ENCODE data around the gene HAX1.
"Not testable (repeated sequence)": the region's sequence is repeated elsewhere in the genome, so short reads cannot be mapped to it uniquely, and the experiment has no call there.

The HAX1 gene

DNA sequence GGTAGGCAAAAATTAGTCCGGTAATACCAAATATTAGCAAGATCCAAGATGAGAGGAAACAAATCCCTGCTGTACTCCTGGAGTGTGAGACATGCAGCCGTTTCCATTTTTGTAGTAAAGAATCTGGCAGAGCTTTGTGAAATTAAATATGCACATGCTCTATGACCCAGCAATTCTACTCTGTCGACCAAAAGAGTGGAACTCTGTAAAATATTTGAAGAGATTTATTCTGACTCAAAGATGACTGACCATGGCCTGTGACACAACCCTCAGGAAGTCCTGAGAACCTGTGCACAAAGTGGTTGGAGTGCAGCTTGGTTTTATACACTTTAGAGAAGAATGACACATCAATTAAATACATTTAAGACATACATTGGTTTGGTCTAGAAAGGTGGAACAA is 16.2 kb downstream of the HAX1 start:
- DNase-seq = no peak

DNA sequence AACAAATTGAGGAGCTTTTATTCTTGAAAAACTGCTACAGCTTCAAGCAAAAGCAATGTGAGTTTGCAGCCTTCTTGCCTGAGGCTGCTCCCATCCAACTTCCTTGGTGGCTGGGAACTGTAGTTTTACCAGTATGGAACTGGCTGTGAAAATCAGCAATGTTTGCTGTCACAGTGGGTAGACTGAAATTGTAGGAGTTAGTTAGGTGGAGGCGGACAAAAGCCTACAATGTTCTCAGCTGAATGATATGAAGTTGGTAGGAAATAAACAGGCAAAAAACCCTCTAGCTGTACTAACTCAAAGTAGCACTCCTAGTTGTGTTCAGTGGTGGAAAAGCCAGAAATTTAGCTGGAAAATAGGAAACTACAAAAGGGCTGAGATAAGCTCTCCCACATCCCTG is 18.5 kb downstream of the HAX1 start:
- no peak for DNase-seq

DNA sequence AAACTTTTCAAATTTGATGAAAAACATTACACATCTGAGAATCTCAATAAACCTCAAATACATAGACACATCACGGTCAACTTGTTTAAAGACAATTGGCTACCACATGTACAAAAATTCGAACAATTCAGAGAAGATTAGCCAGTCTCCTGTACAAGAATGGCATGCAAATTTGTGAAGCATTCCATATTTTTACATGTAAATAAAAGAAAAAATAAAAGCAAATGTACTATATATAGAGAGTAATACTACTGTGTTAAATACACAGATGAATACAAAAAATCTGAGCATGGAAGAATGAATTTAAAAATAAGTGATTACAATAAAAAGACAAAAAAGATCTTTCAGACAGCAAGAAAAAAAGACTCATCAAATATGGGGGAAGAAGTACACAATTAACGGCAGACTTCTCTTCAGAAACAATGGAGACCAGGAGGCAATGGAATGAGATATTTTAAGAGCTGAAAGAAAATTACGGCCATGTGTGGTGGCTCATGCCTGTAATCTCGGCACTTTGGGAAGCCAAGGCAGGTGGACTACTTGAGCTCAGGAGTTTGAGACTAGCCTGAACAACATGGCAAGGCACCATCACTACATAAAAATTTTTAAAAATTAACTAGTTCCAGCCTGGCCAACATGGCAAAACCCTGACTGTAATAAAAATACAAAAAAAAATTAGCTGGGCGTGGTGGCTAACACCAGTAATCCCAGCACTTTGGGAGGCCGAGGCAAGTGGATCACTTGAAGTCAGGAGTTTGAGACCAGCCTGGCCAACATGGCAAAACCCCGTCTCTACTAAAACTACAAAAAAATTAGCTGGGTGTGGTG is 23.2 kb downstream of the HAX1 start:
- no peak for DNase-seq

DNA sequence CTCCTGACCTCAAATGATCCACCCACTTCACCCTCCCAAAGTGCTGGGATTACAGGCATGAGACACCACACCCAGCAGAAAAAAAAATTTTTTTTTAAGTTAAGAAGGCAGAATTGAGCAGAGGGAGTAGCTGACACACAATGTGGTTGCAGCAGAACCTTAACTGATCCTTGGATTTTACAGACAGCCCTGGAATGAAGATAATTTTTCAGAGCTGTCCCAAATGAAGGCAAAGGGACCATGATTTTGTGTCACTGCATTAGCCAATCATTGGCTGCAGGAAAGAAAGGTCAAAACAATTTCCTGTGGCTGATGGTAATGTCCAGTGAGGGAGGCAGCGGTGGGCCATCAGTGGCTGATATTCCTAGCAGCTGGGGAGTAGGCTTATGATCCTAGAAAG is 29.2 kb downstream of the HAX1 start:
- DNase-seq = no peak

DNA sequence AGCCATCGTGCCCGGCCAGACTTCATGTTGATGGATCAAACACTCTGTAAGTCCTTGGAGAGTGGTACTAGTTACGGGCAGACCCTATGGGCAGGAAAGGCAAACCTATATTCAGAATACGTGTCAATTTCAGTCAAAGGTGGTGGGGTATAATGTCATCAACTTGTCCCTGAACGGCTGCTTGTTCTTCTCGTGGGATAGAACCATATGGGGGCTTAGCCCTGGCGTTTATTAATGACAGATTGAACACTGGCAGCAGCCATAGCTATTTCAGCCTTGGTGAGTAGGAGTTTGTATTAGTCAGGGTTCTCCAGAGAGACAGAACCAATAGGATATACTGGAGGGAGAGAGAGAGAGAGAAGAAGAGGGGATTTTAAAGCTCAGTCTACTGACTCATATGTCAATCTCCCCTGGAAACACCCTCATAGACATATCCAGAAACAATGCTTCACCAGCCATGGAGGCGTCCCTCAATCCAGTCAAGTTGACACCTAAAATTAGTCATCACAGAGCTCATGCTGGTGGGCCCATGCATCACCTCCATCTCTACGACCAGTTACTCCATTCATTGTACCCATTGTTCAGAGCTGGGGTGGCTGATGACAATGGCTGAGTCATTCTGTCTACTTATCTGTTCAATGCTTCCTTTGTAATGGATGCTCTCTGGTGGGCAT is 32.4 kb downstream of the HAX1 start:
- no peak for DNase-seq

DNA sequence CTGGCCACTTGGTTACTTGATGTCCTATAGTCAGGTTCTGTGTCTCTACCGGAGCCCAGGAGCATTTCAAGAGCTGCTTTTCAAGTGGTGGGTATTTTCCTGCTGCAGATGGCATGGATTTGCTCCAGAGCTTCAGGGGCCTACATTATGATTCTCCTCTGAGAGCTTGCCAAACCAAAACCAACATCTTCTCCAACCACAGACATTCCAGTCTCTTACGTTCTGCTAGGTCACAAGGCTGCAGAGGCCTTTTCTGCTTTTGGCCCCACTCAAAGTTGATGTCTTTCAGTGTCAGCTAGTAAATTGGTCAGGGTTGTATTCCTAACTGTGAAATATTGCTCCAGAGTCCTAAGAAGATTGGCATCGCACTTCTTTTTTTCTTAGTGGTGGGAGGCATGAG is 33.7 kb downstream of the HAX1 start:
- DNase-seq = no peak

DNA sequence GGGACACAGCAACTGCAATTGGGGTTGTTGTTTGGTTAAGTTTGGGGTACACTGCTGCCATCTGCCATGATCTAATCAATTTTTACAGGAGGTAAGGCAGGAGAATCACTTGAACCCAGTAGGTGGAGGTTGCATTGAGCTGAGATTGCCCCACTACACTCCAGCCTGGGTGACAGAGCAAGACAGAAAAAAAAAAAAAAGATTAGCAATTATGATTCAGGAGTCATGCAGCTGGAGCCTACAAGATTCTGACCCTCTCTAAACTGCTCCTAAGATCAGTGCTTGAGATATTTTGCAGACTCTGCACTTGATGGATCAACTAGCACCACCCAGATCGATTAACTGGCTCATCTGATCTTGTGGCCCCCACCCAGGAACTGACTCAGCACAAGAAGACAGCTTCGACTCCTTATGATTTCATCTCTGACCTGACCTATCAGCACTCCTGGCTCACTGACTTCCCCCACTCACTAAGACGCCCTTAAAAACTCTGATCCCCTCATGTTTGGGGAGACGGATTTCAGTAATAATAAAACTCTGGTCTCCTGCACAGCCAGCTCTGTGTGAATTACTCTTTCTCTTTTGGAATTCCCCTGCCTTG is 35.3 kb downstream of the HAX1 start:
- not testable (repeated sequence) for DNase-seq

DNA sequence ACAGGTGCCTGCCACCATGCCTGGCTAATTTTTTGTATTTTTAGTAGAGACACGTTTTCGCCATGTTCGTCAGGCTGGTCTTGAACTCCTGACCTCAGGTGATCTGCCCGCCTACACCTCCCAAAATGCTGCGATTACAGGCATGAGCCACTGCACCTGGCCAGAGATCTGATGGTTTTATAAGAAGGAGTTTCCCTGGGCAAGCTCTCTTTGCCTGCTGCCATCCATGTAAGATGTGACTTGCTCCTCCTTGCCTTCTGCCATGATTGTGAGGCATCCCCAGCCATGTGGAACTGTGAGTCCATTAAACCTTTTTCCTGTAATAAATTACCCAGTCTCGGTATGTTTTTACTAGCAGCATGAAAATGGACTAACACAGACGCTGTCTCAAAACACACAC is 36.7 kb downstream of the HAX1 start:
- not testable (repeated sequence) for DNase-seq

DNA sequence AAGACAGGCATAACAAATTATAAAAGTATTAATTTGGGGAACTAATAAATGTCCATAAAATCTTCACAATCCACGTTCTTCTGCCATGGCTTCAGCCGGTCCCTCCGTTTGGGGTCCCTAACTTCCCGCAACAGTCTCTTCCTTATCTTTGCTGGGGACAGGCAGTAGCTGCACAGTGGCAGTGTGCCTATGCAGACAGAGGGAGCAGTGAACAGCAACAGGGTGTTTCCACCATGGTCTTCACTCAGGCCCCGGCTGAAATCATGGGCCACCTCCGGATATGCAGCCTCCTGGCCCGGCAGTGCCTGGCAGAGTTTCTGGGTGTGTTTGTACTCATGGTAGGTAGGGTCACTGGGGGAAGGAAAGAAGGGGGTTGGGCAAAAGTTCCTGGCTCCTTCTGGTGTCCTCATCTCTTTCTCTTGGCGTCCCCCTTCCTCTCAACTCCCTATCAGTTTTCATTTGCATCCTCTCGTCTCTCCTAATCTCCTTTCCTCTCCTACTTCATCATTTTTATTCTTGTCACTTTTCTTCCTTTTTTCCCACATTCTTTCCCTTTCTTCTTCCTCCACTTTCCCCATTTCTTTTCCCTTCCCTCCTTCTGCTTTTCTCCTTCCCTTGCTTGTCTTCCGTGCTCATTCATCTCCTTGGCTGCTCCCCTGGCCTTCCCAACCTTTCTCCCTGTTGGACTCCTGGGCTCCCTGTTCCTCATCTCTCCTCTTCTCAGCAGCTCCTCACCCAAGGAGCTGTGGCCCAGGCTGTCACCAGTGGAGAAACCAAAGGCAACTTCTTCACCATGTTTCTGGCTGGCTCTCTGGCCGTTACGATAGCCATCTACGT is 40.0 kb downstream of the HAX1 start:
- DNase-seq = not testable (repeated sequence)

DNA sequence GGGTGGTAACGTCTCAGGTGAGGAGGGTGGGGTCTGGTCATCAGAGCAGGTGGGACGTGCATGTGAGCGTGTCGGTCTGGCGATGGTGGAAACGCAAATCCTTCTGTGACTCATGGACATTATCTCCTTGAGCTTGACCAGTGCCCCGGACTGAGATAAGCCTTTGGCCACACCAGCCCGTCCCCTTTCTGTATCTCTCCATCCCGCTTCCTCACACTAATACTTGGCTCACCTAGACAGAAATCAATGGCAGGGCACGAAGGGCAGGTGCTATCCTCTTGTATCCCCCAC is 40.6 kb downstream of the HAX1 start:
- DNase-seq = no peak

DNA sequence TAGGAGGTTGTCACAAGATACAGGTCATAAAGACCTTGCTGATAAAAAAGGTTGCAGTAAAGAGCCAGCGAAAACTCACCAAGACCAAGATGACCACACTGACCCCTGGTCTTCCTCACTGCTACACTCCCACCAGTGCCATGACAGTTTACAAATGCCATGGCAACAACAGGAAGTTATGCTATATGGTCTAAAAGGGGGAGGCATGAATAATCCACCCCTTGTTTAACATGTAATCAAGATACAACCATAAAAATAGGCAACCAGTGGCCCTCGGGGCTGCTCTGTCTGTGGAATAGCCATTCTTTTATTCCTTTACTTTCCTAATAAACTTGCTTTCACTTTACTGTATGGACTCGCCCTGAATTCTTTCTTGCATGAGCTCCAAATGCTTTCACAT is 41.8 kb downstream of the HAX1 start:
- not testable (repeated sequence) for DNase-seq

DNA sequence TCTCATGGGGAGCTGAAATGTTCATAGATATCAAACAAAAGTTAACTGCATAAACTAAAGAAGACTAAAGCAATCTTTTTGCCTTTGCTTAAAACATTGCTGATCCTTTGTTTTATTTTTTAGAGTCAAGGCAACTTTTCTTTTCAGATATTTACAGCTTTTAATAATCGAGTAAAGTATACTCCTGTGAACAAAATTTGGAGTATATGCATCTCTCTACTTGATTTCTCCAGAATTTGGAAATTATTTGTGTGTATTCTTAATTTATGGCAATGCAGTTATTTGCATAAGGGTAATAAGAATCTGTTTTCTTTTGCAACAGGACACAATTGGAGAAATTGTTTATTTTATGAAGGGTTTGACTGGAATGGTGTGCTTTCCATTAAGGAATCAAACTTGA is 44.3 kb downstream of the HAX1 start:
- no peak for DNase-seq

DNA sequence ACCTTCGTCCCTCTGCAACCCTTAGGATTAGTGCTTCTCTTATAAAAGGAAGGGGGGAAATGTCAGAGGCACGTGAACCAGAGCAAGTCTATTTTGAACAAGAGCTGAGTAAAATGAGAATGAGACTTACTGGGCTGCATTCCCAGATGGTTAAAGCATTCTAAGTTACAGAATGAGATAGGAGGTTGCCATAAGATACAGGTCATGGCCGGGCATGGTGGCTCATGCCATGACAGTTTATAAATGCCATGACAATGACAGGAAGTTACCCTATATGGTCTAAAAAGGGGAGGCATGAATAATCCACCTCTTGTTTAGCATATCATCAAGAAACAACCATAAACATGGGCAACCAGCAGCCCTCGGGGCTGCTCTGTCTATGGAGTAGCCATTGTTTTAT is 46.0 kb downstream of the HAX1 start:
- DNase-seq = no peak

DNA sequence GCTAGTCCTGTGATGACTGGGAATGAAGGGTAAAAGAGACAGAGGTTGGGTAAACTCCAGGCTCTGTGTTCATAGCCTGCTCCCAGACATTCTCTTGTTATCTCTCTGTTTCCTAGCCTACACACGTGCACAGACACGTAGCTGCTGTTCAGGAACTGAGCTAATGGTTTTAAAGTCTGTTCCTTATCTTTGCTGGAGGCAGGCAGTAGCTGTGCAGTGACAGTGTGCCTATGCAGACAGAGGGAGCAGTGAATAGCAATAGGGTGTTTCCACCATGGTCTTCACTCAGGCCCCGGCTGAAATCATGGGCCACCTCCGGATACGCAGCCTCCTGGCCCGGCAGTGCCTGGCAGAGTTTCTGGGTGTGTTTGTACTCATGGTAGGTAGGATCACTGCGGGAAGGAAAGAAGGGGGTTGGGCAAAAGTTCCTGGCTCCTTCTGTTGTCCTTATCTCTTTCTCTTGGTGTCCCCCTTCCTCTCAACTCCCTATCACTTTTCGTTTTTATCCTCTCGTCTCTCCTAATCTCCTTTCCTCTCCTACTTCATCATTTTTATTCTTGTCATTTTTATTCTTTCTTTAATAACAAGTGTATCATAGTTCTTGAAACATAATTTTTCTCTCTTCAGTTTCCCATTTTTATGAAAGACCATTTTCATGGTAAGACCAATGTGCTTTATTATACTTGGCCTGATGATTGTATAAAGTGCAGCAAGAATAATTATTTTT is 48.6 kb downstream of the HAX1 start, which contains the start of gene AQP10:
TSS of gene AQP10 (plus strand) at position 212 of the 727 bp plus-strand sequence. CDS start at position 275, 63 bp downstream.
- no peak for DNase-seq

DNA sequence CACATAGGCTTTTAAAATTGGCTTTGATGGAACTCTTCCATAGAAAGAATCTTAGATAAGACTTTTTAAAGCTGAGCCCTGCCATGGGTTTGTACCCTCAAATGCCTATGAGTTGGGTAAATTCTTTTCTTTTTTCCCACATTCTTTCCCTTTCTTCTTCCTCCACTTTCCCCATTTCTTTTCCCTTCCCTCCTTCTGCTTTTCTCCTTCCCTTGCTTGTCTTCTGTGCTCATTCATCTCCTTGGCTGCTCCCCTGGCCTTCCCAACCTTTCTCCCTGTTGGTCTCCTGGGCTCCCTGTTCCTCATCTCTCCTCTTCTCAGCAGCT is 49.1 kb downstream of the HAX1 start:
- DNase-seq = not testable (repeated sequence)

DNA sequence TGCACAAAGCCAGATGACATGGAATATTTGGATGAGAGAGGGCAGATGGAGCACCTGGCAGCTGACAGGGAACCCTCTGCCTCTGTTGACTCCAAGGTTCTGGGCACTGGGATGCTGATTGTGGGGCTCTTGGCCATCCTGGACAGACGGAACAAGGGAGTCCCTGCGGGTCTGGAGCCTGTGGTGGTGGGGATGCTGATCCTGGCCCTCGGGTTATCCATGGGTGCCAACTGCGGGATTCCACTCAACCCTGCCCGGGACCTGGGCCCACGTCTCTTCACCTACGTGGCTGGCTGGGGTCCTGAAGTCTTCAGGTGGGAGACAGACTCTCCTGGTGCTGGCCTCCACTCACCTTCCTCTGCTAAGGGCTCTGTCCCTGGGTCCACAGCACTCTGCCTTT is 51.1 kb downstream of the HAX1 start:
- DNase-seq = no peak

DNA sequence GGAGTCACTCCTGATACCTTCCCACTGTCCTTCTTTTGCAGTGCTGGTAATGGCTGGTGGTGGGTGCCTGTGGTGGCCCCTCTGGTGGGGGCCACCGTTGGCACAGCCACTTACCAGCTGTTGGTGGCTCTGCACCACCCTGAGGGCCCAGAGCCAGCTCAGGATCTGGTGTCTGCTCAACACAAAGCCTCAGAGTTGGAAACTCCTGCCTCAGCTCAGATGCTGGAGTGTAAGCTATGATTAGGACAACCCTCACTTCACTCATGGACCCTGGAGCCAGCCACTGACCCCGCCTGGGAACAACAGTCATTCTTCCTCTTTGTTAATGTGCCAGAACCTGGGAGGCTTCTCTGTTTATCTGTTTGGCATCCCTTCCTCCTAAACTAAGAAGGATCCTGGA is 51.8 kb downstream of the HAX1 start:
- no peak for DNase-seq

DNA sequence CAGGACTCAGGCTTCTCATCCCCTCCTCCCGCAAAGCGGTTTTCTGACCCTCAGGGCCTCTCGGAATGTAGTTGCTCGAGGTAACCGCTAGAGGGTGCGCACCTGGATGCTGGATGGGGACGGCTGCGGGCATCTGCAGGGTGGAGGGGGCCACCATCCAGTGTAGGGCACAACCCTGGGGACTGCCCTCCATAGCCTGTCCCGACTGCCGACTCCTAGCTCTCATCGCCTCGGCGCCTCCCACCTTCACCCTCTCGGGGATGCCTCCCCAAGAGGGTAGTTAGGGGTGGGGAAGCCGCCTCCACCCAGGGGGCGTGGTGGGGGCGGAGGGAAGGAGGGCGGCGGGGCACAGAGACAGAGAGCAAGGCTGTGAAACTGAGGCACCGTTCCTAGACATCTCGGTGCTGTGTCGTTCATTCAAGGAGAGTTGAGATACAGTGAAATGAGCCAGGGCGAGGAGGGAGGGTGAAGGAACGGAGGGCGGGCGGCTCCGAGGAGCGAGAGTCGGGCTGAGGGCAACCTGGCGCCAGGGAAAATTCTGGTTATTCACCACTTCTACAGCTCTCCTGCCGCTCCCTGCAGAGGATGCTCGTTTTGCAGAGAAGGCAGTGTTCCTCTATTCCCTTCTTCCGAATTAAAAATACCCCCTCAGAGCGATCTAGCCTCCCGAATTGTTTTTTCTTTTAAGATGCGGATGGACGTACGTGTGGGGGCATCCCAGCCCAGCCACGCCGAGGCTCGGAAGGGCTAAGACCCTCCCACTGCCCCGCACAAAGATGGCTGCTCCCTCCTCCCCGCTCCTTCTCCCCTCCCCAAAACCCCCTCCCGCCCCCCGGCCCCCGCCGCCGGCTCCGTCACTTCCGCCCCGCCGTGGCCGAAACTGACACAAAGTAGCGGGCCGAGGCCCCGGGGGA is 52.5 kb downstream of the HAX1 start, which contains the start of gene ATP8B2:
TSS of gene ATP8B2 (plus strand) at position 857 of the 914 bp plus-strand sequence. CDS start 2,617 bp downstream, outside the sequence.
- DNase-seq = peak; percentile 73
